ENCODE results near the gene MAN1C1.
"Not testable (repeated sequence)": the region's sequence is repeated elsewhere in the genome, so short reads cannot be mapped to it uniquely, and the experiment has no call there.

The MAN1C1 gene

GRCh38 chr1:25658791-25659431, 42.3 kb downstream of the MAN1C1 start:
- H2AFZ ChIP-seq (ENCODE audit: low read depth) = no peak overlapping the region
- H3K27me3 ChIP-seq (ENCODE audit: insufficient read depth, low read depth) = no peaks in the 10 kb centered on the region
- no peaks in the 10 kb centered on the region for H4K20me1 ChIP-seq (ENCODE audit: insufficient read depth)
- no peak overlapping the region for H3K4me3 ChIP-seq (IDR thresholded peaks at IDR 0.05; ENCODE audit: insufficient read depth, low read depth, low read length)
- no peak for TF ChIP-seq CTCF (conservative IDR thresholded peaks at IDR 0.05; ENCODE audit: low read depth, low read length)
- peaks cover 11% of the 10 kb centered on the region for H3K4me1 ChIP-seq (ENCODE audit: low read depth, poor library complexity, severe bottlenecking)
- H3K79me2 ChIP-seq (ENCODE audit: insufficient read depth, low read depth) = 0 out of 2 replicates have a peak, but pooled peaks cover 4% of the 10 kb centered on the region
- H3K36me3 ChIP-seq (ENCODE audit: insufficient read depth) = no peaks in the 10 kb centered on the region
- no peak overlapping the region for H3K9ac ChIP-seq
- H3K4me2 ChIP-seq = no peak overlapping the region
- no peak overlapping the region for H3K27ac ChIP-seq

GRCh38 chr1:25661043-25661815, 44.6 kb downstream of the MAN1C1 start:
- Histone ChIP-seq H3K9ac (no peak overlapping the region), H3K4me2 (no peak overlapping the region), H3K79me2 (ENCODE audit: insufficient read depth, low read depth) (0 out of 2 replicates have a peak, but pooled peaks cover 4% of the 10 kb centered on the region), H3K4me1 (ENCODE audit: low read depth, poor library complexity, severe bottlenecking) (peaks cover 11% of the 10 kb centered on the region), H3K36me3 (ENCODE audit: insufficient read depth) (no peaks in the 10 kb centered on the region), H3K27me3 (ENCODE audit: insufficient read depth, low read depth) (no peaks in the 10 kb centered on the region), H4K20me1 (ENCODE audit: insufficient read depth) (no peaks in the 10 kb centered on the region), H3K27ac (no peak overlapping the region), H2AFZ (ENCODE audit: low read depth) (no peak overlapping the region), H3K4me3 (IDR thresholded peaks at IDR 0.05; ENCODE audit: insufficient read depth, low read depth, low read length) (no peak overlapping the region)
- TF ChIP-seq CTCF (conservative IDR thresholded peaks at IDR 0.05; ENCODE audit: low read depth, low read length) = no peak

GRCh38 chr1:25662061-25662460, 45.5 kb downstream of the MAN1C1 start:
- H3K36me3 ChIP-seq (ENCODE audit: insufficient read depth) = no peaks in the 10 kb centered on the region
- peaks cover 11% of the 10 kb centered on the region for H3K4me1 ChIP-seq (ENCODE audit: low read depth, poor library complexity, severe bottlenecking)
- H4K20me1 ChIP-seq (ENCODE audit: insufficient read depth) = no peaks in the 10 kb centered on the region
- 0 out of 2 replicates have a peak, but pooled peaks cover 4% of the 10 kb centered on the region for H3K79me2 ChIP-seq (ENCODE audit: insufficient read depth, low read depth)
- H3K4me3 ChIP-seq (IDR thresholded peaks at IDR 0.05; ENCODE audit: insufficient read depth, low read depth, low read length) = no peak overlapping the region
- no peak for TF ChIP-seq CTCF (conservative IDR thresholded peaks at IDR 0.05; ENCODE audit: low read depth, low read length)
- no peak overlapping the region for H2AFZ ChIP-seq (ENCODE audit: low read depth)
- no peak overlapping the region for H3K27ac ChIP-seq
- no peak overlapping the region for H3K9ac ChIP-seq
- H3K4me2 ChIP-seq = no peak overlapping the region
- no peaks in the 10 kb centered on the region for H3K27me3 ChIP-seq (ENCODE audit: insufficient read depth, low read depth)

GRCh38 chr1:25662959-25663358, 46.4 kb downstream of the MAN1C1 start:
- H4K20me1 ChIP-seq (ENCODE audit: insufficient read depth); H3K36me3 ChIP-seq (ENCODE audit: insufficient read depth); H3K79me2 ChIP-seq (ENCODE audit: insufficient read depth, low read depth); H3K27ac ChIP-seq; H3K27me3 ChIP-seq (ENCODE audit: insufficient read depth, low read depth); H2AFZ ChIP-seq (ENCODE audit: low read depth); H3K9ac ChIP-seq; H3K4me3 ChIP-seq (IDR thresholded peaks at IDR 0.05; ENCODE audit: insufficient read depth, low read depth, low read length); H3K4me2 ChIP-seq: not testable (repeated sequence)
- peaks cover 11% of the 10 kb centered on the region for H3K4me1 ChIP-seq (ENCODE audit: low read depth, poor library complexity, severe bottlenecking)
